OCI-LY3 (cell line): Measurements from ENCODE around the gene VAT1.
A peak's percentile ranks its signal among the peaks of the same experiment; 100 is the strongest.

ENCODE experiments used
- H2AFZ ChIP-seq: fragments of 200-600, 300-600 bp; shearing (Covaris generic); 2 replicates; pipeline ENCODE4 v1.6.0; 2014; ENCODE audit warnings: antibody characterized with exemption, low read depth, low read length
- H3K27ac ChIP-seq: fragments of 200-600, 300-600 bp; sonication (generic); 2 replicates; pipeline ENCODE4 v1.5.1; 2014; ENCODE audit warnings: mild to moderate bottlenecking, low read length, moderate library complexity, mixed read lengths
- H3K27me3 ChIP-seq: fragments of 200-600, 300-600 bp; sonication (generic); 2 replicates; pipeline ENCODE4 v1.6.1; 2014; ENCODE audit warnings: low read depth, low read length, mixed read lengths
- H3K36me3 ChIP-seq: fragments of 200-600, 300-600 bp; sonication (generic); replicated peaks from 2 replicates; pipeline ENCODE3; 2014; ENCODE audit warnings: low read depth, low read length, mixed read lengths
- H3K4me1 ChIP-seq: fragments of 300-600, 200-600 bp; sonication (generic); 2 replicates; pipeline ENCODE4 v1.6.1; 2014; ENCODE audit warnings: low read length, mixed read lengths
- H3K4me2 ChIP-seq: fragments of 200-600, 300-600 bp; sonication (generic); 2 replicates; pipeline ENCODE4 v1.6.1; 2014; ENCODE audit warnings: low read length, mixed read lengths
- H3K4me3 ChIP-seq: fragments of 300-600, 200-600 bp; sonication (generic); 2 replicates; pipeline ENCODE4 v1.5.1; 2014; ENCODE audit warnings: antibody characterized with exemption, mild to moderate bottlenecking, low read length, moderate library complexity
- H3K79me2 ChIP-seq: fragments of 300-600, 200-600 bp; shearing (Covaris generic); 2 replicates; pipeline ENCODE4 v1.6.1; 2014; ENCODE audit warnings: mild to moderate bottlenecking, low read length, mixed read lengths
- H3K9ac ChIP-seq: fragments of 300-600, 200-600 bp; shearing (Covaris generic); 2 replicates; pipeline ENCODE4 v1.6.0; 2014; ENCODE audit warnings: mild to moderate bottlenecking, low read length, moderate library complexity
- H3K9me3 ChIP-seq: fragments of 200-600, 300-600 bp; shearing (Covaris generic); 2 replicates; pipeline ENCODE4 v1.6.1; 2014; ENCODE audit warnings: low read length, mixed read lengths; ENCODE audit not compliant: insufficient read depth
- H4K20me1 ChIP-seq: fragments of 200-600, 300-600 bp; sonication (generic); 2 replicates; pipeline ENCODE4 v1.6.1; 2016; ENCODE audit warnings: low read length, mixed read lengths; ENCODE audit not compliant: insufficient read depth
- EZH2phosphoT487 ChIP-seq: fragments of 200-600 bp; shearing (Covaris generic); IDR thresholded peaks from 2 replicates; pipeline ENCODE4 v1.6.1; 2018; ENCODE audit warnings: antibody characterized with exemption, mixed run types, low read depth
- TF ChIP-seq, protein P1 (sequence below): fragments of 200-600, 300-600 bp; sonication (generic); IDR thresholded peaks from 2 replicates; pipeline ENCODE4 v1.5.1; 2014; ENCODE audit warnings: antibody characterized with exemption, low read length, low read depth

VAT1 gene

DNA sequence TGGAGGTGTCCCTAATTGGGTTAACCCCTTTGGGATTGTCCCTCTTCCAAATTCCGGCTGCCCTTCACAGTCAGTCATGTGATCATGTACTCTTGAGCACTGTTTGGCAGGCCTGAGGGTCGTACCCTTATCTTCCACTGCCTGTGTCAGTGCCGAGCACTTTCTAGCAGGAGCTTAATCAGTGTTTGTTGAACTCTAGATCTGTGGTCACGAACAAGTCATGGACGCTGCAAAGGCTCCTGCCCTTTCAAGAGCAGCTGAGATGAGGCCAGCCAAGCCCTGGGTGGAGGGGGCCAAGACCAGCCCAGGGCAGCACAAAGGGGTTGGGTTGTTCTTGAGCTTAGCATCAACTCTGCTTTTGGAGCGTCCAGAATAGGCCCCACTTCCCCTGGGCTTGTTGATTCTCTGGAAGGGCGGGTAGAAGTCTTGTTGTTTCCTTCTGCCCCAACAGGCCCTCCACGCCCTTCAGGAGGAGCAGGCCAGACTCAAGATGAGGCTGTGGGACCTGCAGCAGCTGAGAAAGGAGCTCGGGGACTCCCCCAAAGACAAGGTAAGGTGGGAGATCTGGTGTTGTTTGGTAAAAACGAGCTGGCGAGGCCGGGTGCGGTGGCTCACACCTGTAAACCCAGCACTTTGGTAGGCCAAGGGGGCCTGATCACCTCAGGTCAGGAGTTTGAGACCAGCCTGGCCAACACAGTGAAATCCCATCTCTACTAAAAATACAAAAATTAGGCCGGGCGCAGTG, 10.3 kb downstream of the VAT1 start:
- H3K27ac ChIP-seq = no peak overlapping the region
- H3K9me3 ChIP-seq = no peaks in the 10 kb centered on the region
- no peaks in the 10 kb centered on the region for H3K36me3 ChIP-seq
- H3K27me3 ChIP-seq = no peaks in the 10 kb centered on the region
- H3K4me2 ChIP-seq = no peak overlapping the region
- no peaks in the 10 kb centered on the region for H4K20me1 ChIP-seq
- TF ChIP-seq EZH2phosphoT487 = no peak
- TF ChIP-seq, protein P1, sequence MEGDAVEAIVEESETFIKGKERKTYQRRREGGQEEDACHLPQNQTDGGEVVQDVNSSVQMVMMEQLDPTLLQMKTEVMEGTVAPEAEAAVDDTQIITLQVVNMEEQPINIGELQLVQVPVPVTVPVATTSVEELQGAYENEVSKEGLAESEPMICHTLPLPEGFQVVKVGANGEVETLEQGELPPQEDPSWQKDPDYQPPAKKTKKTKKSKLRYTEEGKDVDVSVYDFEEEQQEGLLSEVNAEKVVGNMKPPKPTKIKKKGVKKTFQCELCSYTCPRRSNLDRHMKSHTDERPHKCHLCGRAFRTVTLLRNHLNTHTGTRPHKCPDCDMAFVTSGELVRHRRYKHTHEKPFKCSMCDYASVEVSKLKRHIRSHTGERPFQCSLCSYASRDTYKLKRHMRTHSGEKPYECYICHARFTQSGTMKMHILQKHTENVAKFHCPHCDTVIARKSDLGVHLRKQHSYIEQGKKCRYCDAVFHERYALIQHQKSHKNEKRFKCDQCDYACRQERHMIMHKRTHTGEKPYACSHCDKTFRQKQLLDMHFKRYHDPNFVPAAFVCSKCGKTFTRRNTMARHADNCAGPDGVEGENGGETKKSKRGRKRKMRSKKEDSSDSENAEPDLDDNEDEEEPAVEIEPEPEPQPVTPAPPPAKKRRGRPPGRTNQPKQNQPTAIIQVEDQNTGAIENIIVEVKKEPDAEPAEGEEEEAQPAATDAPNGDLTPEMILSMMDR = no peak
- no peaks in the 10 kb centered on the region for H3K79me2 ChIP-seq
- H3K9ac ChIP-seq = no peak overlapping the region
- H3K4me1 ChIP-seq = peaks cover 2% of the 10 kb centered on the region
- H2AFZ ChIP-seq = no peak overlapping the region
- no peak overlapping the region for H3K4me3 ChIP-seq

DNA sequence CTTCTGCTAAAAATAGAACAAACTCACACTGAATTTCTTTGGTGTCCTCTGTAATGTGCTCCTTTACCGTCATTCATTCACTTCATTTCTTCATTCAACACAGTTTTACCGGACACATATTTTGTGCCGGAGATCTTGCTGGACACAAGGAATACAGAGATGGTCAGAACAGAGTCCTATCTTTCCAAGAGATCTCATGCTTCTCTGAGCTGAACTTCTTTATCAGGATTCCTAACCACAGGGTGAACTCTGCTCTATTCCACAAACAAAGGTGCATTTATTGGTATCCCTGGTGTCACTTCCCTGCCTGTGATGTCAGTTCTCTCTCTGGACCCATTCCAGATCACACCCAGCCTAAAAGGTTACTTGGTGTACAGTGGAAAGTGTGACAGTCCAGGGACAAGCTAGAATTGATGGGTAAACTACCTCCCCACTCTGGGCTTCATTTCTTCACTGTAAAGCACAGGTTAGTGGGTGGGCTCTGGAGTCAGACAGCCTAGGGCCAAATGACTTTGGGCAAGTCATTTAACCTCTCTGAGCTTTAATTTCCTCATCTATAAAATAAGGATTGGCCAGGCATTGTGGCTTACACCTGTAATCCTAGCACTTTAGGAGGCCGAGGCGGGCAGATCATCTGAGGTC, 11.4 kb downstream of the VAT1 start:
- no peaks in the 10 kb centered on the region for H4K20me1 ChIP-seq
- no peaks in the 10 kb centered on the region for H3K27me3 ChIP-seq
- peaks cover 7% of the 10 kb centered on the region for H3K4me1 ChIP-seq
- H3K36me3 ChIP-seq = no peaks in the 10 kb centered on the region
- H3K79me2 ChIP-seq = no peaks in the 10 kb centered on the region
- no peaks in the 10 kb centered on the region for H3K9me3 ChIP-seq
- H3K9ac ChIP-seq = no peak overlapping the region
- no peak overlapping the region for H3K4me3 ChIP-seq
- H3K4me2 ChIP-seq = no peak overlapping the region
- no peak for TF ChIP-seq EZH2phosphoT487
- TF ChIP-seq, protein P1 = no peak
- no peak overlapping the region for H2AFZ ChIP-seq
- H3K27ac ChIP-seq = no peak overlapping the region

DNA sequence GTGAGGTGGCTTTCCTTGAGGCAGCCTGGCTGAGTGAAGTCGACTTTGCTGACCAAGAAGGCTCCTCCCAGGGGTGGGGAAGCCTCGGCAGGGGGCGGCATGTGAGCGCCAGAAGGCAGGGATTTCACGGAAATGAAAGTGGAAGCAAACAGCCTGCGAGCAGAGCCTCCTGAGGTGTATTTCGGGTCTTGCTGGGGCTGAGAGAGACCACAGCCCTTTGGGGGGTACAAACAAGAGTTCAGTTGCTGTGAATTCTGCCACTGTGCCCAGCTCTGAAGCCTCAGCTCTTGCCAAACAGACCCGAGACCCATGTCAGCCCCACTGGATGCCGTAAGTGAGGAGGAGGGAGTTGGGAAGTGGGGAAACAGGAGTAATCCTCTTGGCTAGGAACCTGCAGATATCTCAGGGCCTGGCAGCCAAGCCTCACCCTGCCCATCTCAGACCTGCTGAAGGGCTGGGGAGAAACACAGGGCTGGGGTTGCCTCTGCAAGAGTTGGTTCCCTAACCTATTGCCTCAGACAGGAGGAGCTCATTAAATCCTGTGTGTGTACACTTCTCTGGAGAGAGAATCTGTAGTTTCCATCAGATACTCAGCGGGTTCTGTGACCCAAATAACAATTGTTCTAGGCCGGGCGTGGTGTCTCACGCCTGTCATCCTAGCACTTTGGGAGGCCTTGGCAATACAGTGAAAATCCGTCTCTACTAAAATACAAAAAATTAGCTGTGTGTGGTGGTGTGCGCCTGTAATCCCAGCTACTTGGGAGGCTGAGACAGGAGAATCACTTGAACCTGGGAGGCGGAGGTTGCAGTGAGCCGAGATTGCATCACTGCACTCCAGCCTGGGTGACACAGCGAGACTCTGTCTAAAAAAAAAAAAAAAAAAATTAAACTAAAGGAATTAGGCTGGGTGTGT, 15.3 kb downstream of the VAT1 start, which contains the start of gene IFI35:
Gene IFI35, plus strand, starts transcription at position 146 of the 913 bp plus-strand sequence. Its CDS starts 164 bp downstream, at position 310.
- Histone ChIP-seq H3K36me3 (peaks cover 14% of the 10 kb centered on the region), H3K9ac (peak within 1 kb of the TSS; percentile 87), H3K79me2 (no peaks in the 10 kb centered on the region), H3K4me3 (peak within 1 kb of the TSS; percentile 80), H3K9me3 (no peaks in the 10 kb centered on the region), H3K27me3 (no peaks in the 10 kb centered on the region), H4K20me1 (no peaks in the 10 kb centered on the region), H3K27ac (peak within 1 kb of the TSS; percentile 71), H3K4me1 (peaks cover 7% of the 10 kb centered on the region), H3K4me2 (peak within 1 kb of the TSS; percentile 88), H2AFZ (peak within 1 kb of the TSS; percentile 84; the same call in 1 of the 2 replicates)
- TF ChIP-seq, protein P1 = peak; percentile 49
- TF ChIP-seq EZH2phosphoT487 = no peak
